GM10266 (cell line): Measurements from ENCODE around the gene PCDHA3.
"Not testable (repeated sequence)": the region's sequence is repeated elsewhere in the genome, so short reads cannot be mapped to it uniquely, and the experiment has no call there.

ENCODE experiments used
- DNase-seq: peaks from one replicate; pipeline ENCODE4 v3.0.0; 2012; ENCODE audit errors: extremely low spot score
- CTCF ChIP-seq: IDR thresholded peaks from 2 replicates; pipeline ENCODE4 v1.5.1; 2012; ENCODE audit warnings: mild to moderate bottlenecking, low read depth; ENCODE audit not compliant: control insufficient read depth, insufficient read depth; ENCODE audit errors: missing control alignments

The PCDHA3 gene

DNA sequence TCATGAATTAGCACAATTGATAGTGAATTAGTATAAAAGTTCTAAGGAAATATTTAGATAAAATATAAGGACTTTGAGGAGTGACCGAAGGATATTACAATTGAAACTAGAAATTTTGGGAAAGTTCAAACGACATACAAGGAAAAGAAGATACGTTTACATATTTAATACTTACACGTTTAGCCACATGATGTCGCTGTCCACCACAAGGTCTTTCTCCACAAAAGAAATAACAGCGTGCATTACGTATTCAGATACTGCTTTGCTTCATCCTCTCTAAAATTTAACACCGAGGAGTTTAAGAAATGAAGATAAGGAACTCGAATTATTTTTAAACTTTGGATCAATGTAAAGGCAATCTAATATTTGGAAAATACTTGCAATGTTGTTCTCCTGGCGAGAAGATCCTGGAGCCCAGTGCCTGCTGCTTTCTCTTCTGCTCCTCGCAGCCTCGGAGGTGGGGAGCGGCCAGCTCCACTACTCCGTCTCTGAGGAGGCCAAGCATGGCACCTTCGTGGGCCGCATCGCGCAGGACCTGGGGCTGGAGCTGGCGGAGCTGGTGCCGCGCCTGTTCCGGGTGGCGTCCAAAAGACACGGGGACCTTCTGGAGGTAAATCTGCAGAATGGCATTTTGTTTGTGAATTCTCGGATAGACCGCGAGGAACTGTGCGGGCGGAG lies at the start of gene PCDHA3:
Gene PCDHA3 (plus strand): TSS at position 242 of the 678 bp plus-strand sequence.
- no peak for DNase-seq
- no peak for TF ChIP-seq CTCF

DNA sequence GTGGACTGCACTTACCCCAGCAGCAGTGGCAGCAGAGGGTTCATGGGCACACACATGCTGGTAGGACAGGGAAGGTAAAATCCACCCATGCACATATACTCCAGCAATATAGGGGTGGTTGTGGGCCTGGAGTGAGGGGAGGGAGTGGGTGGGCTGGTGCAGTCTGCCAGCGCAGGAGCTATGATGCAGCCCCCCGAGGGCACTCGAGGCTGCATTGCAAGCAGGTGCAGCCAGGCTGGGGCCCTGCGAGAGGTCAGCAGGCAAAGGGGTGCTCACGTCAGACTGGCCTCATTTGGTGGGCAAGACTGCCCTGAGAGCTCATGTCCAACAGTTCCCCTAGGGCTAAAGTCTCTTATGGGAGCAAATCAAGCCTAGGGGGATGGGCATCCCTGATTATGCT lies 47.3 kb upstream of the PCDHA3 start:
- TF ChIP-seq CTCF = no peak
- DNase-seq = no peak

DNA sequence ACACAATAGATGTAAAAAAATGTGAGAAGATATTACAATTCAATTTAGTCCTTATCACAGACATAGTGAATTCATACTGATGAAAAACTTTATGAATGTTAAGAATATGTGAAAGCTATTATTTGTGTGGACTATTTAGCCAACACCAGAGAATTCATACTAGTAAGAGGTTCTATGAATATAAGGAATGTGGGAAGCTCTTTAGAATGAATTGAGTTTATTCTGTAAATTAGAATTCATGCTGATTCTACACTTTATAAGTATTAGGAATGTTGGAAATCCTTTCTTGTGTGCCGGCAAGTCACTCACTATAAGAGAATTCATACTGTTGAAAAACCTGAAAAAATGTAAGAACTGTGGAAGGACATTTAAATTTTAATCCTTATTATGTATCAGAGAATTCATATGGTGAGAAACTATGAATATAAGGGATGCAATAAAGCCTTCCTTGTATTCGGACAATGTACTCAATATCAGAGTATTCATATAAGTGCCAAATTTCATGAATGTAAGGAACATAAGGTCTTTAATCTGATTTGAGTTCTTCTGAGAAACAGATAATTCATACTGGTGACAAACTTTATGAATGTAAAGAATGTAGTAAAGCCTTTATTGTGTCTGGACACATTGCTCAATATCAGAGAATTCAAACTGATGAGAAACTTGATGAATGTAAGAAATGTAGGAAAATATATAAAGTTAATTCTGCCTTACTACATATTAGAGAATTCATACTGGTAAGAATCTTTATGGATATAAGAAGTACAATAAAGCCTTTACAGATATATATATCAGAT lies 36.5 kb upstream of the PCDHA3 start:
- no peak for TF ChIP-seq CTCF
- no peak for DNase-seq

GRCh38 chr5:140767444-140767843 lies 33.4 kb upstream of the PCDHA3 start:
- no peak for DNase-seq

DNA sequence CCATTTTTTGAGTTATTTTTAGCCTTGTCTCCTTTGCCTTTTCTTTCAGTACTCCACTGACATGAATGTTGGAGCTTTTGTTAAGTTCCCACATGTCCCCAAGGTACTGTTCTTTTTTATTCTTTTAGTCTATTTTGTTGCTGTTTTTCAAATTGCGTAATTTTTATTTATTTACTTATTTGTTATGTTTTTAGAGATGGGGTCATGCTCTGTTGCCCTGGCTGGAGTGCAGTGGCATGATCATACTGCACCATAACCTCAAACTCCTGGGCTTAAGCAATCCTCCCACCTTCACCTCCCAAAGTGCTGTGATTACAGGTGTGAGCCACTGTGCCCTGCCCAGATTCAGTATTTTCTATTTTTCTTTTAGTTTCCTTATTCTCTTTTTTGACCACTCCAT lies 20.3 kb upstream of the PCDHA3 start:
- TF ChIP-seq CTCF = no peak

More at GRCh38 chr5:140767444-140767843, 33.4 kb upstream of the PCDHA3 start:
- TF ChIP-seq CTCF = no peak

DNA sequence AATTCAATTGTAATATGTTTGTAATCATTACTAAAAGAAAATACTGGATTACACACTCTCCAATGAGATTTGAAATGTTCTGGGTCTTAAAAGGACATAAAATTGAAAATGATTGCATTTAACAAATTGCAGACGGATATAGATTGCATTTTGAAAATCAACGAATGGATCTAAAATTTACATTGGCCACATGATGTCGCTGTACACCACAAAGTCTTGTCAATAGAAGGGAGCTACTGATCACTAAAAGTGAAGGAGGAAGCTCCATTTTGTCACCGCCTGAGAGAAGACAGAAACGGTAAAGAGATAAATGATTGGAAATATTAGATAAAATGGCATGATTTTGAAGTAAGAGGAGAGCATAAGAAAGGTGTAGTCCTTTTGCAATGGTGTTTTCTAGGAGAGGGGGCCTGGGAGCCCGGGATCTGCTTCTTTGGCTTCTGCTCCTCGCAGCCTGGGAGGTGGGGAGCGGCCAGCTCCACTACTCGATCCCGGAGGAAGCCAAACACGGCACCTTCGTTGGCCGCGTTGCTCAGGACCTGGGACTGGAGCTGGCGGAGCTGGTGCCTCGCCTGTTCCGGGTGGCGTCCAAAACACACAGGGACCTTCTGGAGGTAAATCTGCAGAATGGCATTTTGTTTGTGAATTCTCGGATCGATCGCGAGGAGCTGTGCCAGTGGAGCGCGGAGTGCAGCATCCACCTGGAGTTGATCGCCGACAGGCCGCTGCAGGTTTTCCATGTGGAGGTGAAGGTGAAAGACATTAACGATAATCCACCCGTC lies 14.8 kb upstream of the PCDHA3 start, which contains the start of gene PCDHA1:
Gene PCDHA1 (plus strand): TSS at position 236 of the 782 bp plus-strand sequence.
- TF ChIP-seq CTCF = no peak
- no peak for DNase-seq

More for the DNA sequence above, 20.3 kb upstream of the PCDHA3 start:
- DNase-seq = no peak

- not testable (repeated sequence) for DNase-seq
Measured at GRCh38 chr5:140787422-140787821, 13.4 kb upstream of the PCDHA3 start.

DNA sequence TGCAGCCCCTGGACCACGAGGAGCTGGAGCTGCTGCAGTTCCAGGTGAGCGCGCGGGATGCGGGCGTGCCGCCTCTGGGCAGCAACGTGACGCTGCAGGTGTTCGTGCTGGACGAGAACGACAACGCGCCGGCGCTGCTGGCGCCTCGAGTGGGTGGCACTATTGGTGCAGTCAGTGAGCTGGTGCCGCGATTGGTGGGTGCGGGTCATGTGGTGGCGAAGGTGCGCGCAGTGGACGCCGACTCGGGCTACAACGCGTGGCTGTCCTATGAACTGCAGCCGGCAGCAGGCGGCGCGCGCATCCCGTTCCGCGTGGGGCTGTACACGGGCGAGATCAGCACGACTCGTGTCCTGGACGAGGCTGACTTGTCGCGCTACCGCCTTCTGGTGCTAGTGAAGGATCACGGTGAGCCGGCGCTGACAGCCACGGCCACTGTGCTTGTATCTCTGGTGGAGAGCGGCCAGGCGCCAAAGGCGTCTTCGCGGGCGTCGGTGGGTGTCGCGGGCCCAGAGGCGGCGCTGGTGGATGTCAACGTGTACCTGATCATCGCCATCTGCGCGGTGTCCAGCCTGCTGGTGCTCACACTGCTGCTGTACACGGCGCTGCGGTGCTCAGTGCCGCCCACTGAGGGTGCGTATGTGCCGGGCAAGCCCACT lies 12.9 kb upstream of the PCDHA3 start:
- not testable (repeated sequence) for DNase-seq
